Hepatocyte (in vitro differentiated cells): Measurements from ENCODE around the gene ANKRD50.

Source experiments
- CTCF ChIP-seq: fragments of 200-600 bp; sonication (generic); IDR thresholded peaks from 2 replicates; pipeline ENCODE4 v1.5.1; 2016; ENCODE audit warnings: antibody characterized with exemption, mild to moderate bottlenecking; ENCODE audit not compliant: poor library complexity
- EZH2 ChIP-seq: fragments of 200-600 bp; sonication (generic); IDR thresholded peaks from 2 replicates; pipeline ENCODE4 v1.6.1; 2016; ENCODE audit warnings: antibody characterized with exemption, mild to moderate bottlenecking, borderline replicate concordance

- TF ChIP-seq CTCF, result no peak
- TF ChIP-seq EZH2, result no peak
Observed at GRCh38 chr4:124642846-124643245, 69.7 kb downstream of the ANKRD50 start.
